Measurements from ENCODE around the gene MID2.
"Not testable (repeated sequence)": the region's sequence is repeated elsewhere in the genome, so short reads cannot be mapped to it uniquely, and the experiment has no call there.

MID2 gene

DNA sequence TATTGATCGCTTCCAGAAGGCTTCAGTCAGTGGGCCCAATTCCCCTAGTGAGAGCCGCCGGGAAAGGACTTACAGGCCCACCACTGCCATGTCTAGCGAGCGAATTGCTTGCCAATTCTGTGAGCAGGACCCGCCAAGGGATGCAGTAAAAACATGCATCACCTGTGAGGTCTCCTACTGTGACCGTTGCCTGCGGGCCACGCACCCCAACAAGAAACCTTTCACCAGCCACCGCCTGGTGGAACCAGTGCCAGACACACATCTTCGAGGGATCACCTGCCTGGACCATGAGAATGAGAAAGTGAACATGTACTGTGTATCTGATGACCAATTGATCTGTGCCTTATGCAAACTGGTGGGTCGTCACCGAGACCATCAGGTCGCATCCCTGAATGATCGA is 15.3 kb downstream of the MID2 start:
- DNase-seq (ENCODE audit: low read depth) = no peak

DNA sequence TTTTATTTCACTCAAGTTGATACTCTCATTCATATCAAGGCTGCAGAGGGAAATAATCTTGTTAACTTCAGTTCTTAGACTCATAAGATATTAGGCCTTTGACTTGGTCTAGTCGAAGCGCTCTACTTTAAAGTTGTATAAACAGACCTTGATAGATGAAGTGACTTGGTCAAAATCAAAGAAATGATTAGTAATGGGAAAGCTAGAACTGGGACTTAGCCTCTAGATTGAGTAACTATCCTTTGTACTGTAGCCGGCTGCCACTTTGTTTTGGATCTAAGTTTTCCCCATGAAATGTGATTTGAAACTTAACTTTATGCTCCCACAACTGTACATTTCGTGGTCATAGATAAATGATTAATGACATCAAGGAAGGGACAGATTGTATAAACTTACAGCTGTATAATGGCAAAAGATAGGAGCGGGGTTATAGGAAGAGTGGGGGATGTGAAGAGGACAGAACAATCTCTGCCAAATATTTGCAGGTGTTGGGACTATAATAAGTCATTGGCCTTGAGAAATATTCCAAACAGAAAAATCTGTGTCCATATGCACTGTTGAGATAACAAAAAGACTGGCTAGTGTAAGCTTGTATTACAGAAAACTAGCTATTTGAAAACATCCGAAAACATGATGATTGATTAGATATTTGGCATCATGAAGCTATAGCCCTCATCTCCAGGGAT is 17.2 kb downstream of the MID2 start:
- DNase-seq (ENCODE audit: low read depth) = no peak

DNA sequence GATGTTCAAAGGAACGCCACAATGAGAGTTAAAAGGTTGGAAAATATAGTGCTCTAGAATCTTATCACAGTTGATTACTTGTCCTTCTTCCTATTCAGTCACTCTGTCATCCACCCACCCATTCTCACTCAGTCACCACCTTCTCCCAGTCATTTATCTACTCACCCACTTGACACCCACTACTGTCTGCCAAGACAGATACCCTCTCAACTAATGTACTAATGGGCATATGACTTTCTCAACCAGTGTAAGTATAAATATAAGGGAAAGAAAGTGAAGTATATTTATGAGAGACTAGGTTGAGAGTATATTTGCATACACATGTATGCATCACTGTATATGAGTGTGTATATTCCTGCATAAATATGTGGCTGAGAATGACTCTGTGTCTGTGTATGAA is 20.0 kb downstream of the MID2 start:
- DNase-seq (ENCODE audit: low read depth) = no peak

DNA sequence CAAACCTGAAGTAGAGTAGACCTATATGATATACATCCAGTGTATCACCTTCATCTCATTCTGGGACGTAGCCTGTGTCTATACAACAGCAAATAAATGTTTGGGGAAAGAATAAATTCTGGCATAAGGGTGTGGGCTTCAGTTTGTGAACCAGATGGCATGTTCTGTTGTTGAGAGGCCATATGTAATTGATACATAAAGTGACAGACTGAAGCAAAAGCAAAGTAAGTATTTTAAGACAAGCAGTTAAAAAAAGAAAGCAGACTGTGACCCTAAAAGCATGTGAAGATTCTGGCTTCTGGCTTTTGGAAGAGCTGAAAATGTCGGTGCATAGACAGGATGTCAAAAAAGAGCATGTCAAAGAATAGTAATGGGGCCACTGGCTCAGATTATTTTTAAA is 22.9 kb downstream of the MID2 start:
- no peak for DNase-seq (ENCODE audit: low read depth)

DNA sequence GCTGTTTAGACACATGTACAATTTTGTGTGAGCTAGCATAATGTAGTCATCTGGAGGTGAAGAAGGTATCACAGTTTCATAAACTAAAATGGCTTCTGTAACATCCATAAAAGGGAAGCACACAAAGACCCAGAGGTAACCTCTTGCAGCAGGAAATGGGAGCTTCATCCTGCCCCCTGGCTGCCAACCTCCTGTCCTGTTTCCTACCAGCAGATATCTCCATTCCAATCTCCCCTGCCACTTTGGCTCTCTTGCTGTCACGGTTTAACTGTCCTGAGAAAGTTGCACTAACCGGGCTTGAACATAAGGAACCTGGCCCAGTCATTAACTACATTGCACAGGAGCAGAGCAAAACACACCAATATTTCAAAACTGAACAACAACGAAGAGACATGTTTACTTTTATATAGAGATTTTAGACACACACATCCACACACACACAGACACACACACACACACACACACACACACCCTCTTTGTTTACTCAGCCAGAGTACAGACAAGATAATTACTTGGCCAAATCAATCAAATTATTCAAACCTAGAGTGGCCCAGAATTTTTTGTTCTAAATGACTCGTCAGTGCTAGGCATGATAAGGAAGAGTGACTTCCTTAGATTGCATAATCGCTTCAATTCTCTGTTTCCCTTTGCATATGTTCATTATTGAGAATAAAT is 24.2 kb downstream of the MID2 start:
- no peak for DNase-seq (ENCODE audit: low read depth)

DNA sequence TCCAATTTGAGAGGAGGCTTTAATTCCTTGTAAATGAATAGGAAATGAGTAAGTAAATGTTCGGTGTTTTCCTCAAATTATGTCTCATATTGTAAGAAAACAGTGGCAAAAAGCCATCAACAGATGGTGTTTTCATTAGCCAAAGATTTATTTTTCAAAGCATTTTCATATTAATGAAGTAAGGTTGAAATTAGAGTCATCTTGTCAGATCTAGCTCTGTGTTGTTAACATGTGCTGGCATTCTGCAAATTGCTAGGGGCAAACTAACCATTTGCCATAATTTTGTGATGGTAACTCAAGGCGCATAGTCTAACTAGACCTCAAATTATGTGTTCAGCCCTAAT is 24.7 kb downstream of the MID2 start:
- no peak for DNase-seq (ENCODE audit: low read depth)

DNA sequence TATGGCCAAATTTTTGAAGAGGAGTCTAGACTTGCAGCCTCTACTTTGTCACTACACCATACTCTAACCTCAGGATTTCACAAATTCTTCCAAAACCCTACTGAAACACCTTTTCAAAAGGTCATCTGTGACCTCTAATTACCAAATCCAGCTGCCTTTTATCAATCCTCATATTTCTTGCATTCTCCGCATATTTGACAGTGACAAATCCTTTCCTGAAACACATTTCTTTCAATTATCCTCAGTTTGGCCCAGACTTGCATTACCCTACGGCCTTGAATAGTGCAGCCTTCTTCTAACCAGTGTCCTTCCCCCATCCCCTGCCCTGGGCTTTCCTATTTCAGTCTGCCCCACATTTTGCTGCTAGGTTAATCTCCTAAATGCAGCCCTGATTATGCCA is 25.5 kb downstream of the MID2 start:
- DNase-seq (ENCODE audit: low read depth) = no peak

DNA sequence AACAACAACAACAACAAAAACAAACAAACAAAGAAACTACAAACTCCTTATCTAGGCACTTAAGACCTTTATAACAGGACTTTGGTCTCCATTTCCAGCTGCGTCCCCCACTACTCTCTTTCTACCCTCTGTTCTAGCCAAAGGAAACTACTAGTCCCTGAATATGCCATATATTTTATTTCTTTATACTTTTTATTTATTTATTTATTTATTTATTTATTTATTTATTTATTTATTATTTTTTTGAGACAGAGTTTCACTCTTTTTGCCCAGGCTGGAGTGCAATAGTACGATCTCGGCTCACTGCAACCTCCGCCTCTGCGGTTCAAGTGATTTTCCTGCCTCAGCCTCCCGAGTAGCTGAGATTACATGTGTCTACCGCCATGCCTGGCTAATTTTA is 26.0 kb downstream of the MID2 start:
- DNase-seq (ENCODE audit: low read depth) = not testable (repeated sequence)

DNA sequence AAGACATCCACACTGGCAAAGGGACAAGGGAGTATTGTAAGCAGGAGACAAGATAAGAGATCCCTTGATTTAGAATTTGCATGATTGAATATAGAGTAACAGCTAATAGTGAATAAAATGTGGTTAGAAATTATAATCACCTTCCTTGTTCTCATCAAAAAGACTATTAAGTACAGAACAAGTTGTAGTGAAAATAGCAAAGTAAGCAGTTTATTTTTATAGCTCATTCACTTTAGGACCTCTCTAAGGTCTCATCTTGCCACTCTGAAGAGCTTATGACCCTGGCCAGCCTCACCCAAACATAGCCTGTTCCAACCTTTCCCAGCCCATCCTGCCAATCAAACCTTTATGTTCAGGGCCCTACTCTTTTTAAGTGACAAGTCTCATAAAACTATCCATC is 30.6 kb downstream of the MID2 start:
- DNase-seq (ENCODE audit: low read depth) = no peak

DNA sequence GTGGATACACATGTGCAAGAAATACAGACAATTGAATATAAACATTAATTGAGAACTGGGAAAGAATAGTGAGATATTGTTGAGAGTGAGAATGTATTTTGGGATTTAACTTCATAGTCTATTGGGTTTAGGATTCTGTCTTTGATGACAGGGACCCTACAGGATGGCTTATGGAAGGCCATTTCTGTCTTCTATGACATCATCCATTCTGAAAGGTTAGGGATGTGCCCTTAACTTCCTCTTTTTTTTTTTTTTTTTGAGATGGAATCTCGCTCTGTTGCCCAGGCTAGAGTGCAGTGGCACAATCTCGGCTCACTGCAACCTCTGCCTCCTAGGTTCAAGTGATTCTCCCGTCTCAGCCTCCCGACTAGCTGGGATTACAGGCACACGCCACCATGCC is 31.4 kb downstream of the MID2 start:
- not testable (repeated sequence) for DNase-seq (ENCODE audit: low read depth)

DNA sequence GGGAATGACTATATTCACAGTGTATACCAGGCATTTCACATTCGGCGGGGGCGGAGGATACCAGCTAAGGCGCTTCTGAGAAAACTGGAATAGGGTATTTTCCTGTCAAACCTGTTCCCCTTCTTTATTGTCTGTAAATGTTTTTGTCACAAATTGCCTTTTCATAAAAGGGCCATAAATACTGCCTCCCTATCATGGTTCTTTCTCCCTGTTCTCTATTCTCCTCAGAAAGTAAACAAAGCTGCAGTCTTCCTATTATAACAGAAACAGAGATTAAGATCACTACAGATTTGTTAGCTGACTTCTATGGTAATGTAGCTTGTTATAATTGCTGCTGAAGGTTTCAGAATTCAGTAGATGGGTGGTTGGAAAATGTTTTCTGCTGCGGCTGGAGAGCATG is 32.2 kb downstream of the MID2 start:
- DNase-seq (ENCODE audit: low read depth) = no peak

DNA sequence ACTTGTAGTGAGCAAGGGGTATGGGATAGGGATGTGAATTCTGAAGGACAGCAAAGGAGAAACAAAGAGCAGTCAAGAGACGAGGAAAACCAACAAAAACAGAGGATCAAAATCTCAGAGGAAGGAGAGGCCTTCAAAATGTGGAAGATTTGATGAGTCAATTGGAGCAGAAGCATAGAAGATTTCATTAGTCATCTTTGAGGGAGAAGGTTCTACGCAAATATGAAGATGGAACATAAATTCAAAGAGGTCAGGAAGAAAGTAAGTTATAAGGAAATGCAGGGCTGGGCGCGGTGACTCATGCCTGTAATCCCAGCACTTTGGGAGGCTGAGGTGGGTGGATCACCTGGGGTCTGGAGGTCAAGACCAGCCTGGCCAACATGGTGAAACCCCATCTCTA is 35.4 kb downstream of the MID2 start:
- DNase-seq (ENCODE audit: low read depth) = no peak

DNA sequence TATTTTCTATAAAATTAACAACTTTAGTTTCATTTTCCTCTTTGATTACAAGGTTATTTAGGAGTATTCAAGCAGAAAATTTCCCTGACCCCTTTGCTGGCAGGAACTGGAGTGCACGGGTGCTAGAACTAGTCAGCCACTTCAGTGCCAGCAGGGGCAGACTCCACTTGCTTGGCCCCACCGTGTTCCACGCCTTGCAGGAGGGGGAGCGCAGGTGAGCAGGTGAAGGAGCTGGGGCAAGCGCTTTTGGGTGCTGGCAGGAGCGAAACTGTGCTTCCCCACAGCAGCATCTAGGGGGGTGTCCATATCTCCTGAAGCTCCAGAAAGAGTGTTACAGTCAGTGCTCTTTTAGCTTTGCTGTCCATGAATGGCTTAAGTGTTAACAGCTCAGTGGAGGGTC is 45.5 kb downstream of the MID2 start:
- DNase-seq (ENCODE audit: low read depth) = no peak

DNA sequence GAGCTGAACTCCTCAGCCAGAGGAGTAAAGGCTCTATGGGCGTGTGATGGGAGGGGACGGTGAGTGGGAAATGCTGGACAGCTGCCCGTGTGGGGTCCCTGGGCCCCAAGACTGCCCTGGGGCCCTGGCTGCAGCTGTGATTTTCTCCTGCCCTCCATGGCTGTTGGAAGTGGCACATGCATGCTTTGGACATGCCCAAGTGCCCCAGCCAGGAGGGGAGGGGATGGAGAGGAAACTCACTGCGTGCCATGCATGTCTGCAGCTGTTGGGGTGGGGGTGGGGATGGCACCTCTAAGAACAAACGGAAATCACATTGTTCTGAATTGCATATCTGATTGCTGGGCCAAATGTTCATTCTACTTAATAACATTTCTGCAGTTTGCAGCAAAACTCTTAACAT is 52.4 kb downstream of the MID2 start:
- no peak for DNase-seq (ENCODE audit: low read depth)

DNA sequence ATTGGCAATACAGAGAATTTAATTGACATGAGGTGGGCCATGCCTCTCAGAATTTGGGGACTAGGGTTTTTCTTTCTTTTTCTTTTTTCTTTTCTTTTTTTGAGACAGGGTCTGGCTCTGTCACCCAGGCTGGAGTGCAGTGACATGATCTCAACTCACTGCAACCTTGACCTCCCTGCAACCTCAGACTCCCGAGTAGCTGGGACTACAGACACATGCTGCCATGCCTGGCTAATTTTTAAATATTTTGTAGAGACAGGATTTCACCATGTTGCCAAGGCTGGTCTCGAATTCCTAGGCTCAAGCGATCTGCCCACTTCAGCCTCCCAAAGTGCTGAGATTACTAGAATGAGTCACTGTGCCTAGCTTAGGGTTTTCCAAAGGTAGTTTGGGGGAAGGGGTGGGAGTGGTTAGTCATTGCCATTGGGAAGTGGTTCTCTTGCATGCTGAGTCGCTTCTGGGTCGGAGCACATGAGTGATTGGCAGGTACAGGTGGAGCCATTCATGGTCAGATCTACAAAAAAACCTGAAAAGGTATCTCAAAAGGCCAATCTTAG is 54.5 kb downstream of the MID2 start:
- DNase-seq (ENCODE audit: low read depth) = no peak

DNA sequence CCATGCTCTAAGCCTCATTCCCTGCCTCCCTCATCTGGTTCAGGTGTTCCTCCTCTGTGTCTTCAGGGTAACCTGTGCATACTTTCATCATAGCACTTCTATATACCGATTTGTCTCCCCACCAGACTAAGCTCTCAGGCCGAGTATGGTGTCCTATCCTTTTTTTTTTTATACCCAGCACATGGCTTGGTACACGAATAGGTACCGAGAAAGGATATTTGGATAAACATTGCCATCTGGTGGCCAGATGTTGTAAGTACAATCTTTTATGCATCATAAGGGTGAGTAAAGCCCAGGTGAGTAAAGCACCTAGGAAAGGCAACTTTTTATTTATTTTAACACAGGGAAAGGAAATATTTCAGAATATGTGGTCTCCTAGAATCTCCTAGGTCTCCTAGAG is 68.4 kb downstream of the MID2 start:
- DNase-seq (ENCODE audit: low read depth) = no peak

DNA sequence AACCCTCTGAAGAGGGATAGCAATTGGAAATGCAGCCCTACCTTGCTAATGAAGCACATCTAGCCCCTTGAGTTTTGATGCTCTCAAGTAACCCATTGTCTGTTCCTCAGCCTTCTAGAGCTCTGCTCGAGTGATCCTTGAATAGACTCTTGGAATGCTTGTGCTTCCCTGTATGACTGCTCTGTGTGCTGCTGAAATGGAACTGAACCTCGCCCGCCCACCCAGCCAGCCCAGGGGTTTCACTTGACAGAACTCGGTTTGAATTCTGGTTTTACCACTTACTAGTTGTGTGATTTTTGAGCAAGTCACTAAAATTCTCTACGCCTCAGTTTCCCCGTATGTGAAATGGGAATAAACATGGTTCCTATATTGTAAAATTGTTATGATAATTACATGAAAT is 77.1 kb downstream of the MID2 start:
- no peak for DNase-seq (ENCODE audit: low read depth)

DNA sequence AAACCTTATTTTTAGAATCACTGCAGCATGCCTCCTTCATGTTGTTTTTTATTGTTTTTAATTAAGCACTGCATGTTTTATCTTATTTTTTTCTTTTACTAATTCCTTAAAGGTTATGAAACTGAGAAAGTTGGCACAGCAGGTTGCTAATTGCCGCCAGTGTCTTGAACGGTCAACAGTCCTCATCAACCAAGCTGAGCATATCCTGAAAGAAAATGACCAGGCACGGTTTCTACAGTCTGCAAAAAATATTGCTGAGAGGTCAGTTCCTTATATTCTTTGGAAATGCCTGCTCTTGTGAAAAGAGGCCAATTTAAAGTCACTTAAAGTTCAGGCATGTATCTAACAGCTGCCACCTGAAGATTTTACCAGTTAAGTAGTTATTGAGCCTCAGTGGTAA is 79.7 kb downstream of the MID2 start:
- no peak for DNase-seq (ENCODE audit: low read depth)

DNA sequence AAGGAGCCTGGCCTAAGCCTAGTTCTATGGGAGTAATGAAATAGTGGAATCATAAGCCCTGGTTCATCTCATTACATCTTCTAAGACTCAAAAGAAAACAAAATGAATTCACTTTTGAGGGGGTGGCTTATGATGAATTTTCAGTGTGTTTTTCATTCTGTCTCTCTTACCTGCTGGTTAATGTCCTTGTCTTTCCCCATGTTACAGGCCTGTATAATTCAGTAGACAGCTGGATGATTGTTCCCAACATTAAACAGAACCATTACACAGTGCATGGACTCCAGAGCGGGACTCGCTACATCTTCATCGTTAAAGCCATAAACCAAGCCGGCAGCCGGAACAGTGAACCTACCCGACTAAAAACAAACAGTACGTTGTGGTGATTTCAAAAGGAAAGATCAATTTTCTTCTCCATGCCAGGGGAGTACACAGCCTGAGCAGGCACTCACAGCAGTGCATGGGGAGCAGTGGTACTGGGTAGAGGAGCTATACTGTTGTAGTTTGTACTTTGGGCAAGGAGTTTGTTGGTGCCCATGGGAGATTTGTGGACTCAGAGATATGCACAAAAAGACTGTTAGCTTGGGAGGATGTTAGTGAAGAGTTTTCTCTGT is 98.6 kb downstream of the MID2 start:
- DNase-seq (ENCODE audit: low read depth) = no peak

DNA sequence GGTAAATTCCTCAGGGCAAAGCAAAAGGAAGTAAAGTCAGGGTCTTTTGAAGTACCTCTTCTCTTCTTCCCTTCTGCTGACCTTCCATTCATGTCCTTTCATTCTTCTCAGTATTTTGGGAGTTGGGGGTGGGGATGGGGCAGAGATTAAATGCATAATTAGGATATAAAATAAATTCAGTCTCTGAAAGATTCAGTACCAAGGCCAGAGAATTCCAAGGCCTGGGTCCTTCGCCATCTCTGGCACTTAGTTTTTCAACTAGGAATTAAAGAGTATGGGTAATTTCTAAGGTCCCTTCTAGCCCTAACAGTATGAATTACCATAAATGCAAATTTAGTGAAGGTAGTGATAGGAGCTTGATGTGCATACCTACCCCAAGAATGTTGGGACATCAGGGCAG is 108.6 kb downstream of the MID2 start:
- no peak for DNase-seq (ENCODE audit: low read depth)

DNA sequence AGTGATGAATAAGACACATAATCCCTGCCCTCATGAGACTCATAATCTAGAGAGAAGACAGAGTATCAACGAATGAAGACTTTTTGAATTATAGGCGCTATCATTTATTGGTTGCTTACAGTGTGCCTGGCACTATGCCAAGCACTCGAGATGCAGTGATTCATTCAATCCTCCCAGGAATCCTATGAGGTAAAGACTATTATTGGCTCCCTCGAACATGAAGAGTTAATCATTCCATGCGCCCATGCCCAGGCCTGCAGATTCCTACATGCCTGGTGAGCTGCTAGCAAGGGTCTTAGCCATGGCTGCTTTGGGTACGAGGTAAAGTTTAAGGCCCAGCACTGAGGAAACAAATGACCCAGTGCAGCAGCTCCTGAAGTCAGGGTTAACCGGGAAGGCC is 109.5 kb downstream of the MID2 start:
- DNase-seq (ENCODE audit: low read depth) = no peak

DNA sequence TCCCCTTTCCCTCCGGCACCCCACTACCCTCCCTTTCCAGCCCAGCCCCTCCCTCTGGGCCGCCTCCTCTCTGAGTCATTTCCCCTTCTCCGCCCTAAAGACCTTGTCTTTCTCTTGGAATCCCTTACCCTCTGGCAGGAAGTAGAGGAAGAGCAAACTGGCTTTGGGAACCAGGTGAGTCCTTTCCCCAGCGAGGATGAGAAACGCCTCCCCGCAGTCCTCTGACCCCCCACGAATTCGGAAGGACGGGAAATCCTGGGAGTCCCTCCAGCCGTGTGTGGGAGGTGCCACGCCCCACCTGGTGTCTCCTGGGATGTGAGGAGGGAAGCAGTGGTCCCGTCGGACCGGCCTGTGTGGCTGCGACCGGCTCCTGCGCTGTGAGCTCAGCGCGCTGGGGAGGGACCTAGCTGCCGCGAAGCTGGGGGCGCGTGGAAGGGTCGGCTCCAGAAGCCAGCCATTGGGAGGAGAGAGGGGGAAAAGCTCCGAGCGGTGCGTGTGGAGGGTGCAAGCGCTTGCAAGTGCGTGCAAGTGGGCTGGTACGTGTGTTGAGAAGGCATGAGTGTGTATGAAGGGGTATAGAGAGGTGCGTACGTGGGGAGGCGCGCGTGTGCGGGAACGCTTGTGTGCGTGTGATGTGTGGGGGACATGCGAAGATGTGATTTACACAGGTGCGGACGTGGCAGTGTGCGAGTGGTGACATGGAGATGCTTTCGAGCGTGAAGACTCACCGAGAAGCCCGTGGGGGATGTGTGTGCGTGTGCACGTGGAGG is 110.2 kb downstream of the MID2 start:
- no peak for DNase-seq (ENCODE audit: low read depth)

DNA sequence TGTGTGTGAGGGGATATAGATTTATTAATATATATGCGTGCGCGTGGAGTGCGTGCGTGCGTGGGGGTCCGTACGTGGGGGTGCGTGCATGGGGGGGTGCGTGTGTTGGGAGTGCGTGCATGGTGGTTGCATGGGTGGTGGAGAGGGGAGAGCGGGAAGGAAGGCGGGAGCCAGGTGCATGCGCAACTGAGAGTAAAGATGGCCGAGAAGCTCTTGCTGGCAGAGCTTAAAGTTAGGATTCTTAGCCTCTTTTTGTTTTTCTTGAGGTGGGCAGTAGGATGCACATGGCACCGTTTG is 110.7 kb downstream of the MID2 start:
- no peak for DNase-seq (ENCODE audit: low read depth)

Data from activated T-helper 1 cell treated with Interleukin-2 at 50 U/mL for 16 hours (primary cell).